Measurements from ENCODE around the gene TREX2.

TREX2 gene

GRCh38 chrX:153396320-153397195 is 49.3 kb downstream of the TREX2 start:
- H3K27me3 ChIP-seq (replicated peaks; ENCODE audit: control insufficient read depth, insufficient read depth, low read length) = no peaks in the 10 kb centered on the region
- TF ChIP-seq CTCF (IDR thresholded peaks at IDR 0.05; ENCODE audit: insufficient read depth, low read length, poor library complexity, severe bottlenecking) = no peak
- DNase-seq (ENCODE audit: extremely low read depth, insufficient read length) = no peak
- H3K36me3 ChIP-seq (ENCODE audit: control insufficient read depth, insufficient read depth, low read length) = no peaks in the 10 kb centered on the region
- no peak overlapping the region for H3K4me3 ChIP-seq (replicated peaks; ENCODE audit: low read depth, low read length)

- DNase-seq (ENCODE audit: extremely low read depth, insufficient read length) = no peak
- TF ChIP-seq CTCF (IDR thresholded peaks at IDR 0.05; ENCODE audit: insufficient read depth, low read length, poor library complexity, severe bottlenecking) = no peak
- no peak overlapping the region for H3K4me3 ChIP-seq (replicated peaks; ENCODE audit: low read depth, low read length)
- no peaks in the 10 kb centered on the region for H3K36me3 ChIP-seq (ENCODE audit: control insufficient read depth, insufficient read depth, low read length)
- no peaks in the 10 kb centered on the region for H3K27me3 ChIP-seq (replicated peaks; ENCODE audit: control insufficient read depth, insufficient read depth, low read length)
Observed at GRCh38 chrX:153395613-153396319, 50.1 kb downstream of the TREX2 start.

- no peaks in the 10 kb centered on the region for H3K36me3 ChIP-seq (ENCODE audit: control insufficient read depth, insufficient read depth, low read length)
- H3K4me3 ChIP-seq (replicated peaks; ENCODE audit: low read depth, low read length) = no peak overlapping the region
- no peaks in the 10 kb centered on the region for H3K27me3 ChIP-seq (replicated peaks; ENCODE audit: control insufficient read depth, insufficient read depth, low read length)
- no peak for TF ChIP-seq CTCF (IDR thresholded peaks at IDR 0.05; ENCODE audit: insufficient read depth, low read length, poor library complexity, severe bottlenecking)
- DNase-seq (ENCODE audit: extremely low read depth, insufficient read length) = no peak
Observed at GRCh38 chrX:153394612-153395011, 51.2 kb downstream of the TREX2 start.

All from GM06990 (cell line).